ENCODE measurements around the gene PLEKHA1. TPM values are rescaled to one million over a fixed set of nuclear protein-coding genes. Genes with fewer than 3 reads are reported as not detected.

PLEKHA1 gene
- total and polyA plus RNA-seq, 2 experiments from 2014 or later, result 25.8 to 36.6 TPM

DNA sequence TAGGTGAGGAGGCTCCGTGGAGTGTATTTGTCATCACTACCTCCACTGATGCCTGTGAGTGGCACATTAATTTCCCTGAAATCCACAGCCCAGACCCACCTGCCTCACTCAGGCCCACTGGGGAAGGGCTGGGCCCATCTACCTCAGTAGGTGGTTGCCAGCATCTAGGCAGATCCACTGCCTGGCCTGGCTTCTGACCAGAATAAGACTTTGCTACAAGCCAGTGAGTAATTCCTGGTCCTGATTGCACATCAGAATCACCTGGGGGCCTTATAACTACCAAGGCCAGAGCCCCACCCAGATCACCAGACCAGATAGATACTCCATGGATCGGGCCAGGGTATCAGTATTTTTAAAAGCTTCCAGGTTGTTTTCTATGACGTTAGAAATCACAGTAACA lies 37.5 kb upstream of the PLEKHA1 start (continued):
- TF ChIP-seq, protein P1, sequence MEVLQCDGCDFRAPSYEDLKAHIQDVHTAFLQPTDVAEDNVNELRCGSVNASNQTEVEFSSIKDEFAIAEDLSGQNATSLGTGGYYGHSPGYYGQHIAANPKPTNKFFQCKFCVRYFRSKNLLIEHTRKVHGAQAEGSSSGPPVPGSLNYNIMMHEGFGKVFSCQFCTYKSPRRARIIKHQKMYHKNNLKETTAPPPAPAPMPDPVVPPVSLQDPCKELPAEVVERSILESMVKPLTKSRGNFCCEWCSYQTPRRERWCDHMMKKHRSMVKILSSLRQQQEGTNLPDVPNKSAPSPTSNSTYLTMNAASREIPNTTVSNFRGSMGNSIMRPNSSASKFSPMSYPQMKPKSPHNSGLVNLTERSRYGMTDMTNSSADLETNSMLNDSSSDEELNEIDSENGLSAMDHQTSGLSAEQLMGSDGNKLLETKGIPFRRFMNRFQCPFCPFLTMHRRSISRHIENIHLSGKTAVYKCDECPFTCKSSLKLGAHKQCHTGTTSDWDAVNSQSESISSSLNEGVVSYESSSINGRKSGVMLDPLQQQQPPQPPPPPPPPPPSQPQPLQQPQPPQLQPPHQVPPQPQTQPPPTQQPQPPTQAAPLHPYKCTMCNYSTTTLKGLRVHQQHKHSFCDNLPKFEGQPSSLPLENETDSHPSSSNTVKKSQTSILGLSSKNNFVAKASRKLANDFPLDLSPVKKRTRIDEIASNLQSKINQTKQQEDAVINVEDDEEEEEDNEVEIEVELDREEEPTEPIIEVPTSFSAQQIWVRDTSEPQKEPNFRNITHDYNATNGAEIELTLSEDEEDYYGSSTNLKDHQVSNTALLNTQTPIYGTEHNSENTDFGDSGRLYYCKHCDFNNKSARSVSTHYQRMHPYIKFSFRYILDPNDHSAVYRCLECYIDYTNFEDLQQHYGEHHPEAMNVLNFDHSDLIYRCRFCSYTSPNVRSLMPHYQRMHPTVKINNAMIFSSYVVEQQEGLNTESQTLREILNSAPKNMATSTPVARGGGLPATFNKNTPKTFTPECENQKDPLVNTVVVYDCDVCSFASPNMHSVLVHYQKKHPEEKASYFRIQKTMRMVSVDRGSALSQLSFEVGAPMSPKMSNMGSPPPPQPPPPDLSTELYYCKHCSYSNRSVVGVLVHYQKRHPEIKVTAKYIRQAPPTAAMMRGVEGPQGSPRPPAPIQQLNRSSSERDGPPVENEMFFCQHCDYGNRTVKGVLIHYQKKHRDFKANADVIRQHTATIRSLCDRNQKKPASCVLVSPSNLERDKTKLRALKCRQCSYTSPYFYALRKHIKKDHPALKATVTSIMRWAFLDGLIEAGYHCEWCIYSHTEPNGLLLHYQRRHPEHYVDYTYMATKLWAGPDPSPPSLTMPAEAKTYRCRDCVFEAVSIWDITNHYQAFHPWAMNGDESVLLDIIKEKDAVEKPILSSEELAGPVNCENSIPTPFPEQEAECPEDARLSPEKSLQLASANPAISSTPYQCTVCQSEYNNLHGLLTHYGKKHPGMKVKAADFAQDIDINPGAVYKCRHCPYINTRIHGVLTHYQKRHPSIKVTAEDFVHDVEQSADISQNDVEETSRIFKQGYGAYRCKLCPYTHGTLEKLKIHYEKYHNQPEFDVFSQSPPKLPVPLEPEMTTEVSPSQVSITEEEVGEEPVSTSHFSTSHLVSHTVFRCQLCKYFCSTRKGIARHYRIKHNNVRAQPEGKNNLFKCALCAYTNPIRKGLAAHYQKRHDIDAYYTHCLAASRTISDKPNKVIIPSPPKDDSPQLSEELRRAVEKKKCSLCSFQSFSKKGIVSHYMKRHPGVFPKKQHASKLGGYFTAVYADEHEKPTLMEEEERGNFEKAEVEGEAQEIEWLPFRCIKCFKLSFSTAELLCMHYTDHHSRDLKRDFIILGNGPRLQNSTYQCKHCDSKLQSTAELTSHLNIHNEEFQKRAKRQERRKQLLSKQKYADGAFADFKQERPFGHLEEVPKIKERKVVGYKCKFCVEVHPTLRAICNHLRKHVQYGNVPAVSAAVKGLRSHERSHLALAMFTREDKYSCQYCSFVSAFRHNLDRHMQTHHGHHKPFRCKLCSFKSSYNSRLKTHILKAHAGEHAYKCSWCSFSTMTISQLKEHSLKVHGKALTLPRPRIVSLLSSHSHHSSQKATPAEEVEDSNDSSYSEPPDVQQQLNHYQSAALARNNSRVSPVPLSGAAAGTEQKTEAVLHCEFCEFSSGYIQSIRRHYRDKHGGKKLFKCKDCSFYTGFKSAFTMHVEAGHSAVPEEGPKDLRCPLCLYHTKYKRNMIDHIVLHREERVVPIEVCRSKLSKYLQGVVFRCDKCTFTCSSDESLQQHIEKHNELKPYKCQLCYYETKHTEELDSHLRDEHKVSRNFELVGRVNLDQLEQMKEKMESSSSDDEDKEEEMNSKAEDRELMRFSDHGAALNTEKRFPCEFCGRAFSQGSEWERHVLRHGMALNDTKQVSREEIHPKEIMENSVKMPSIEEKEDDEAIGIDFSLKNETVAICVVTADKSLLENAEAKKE (CRISPR knock-in tag; IDR thresholded peaks at IDR 0.05), result no peak
- TF ChIP-seq ZNF331 (CRISPR knock-in tag; IDR thresholded peaks at IDR 0.05; ENCODE audit: low read depth) (no peak), ZNF114 (CRISPR knock-in tag; IDR thresholded peaks at IDR 0.05) (no peak)
- TF ChIP-seq, protein P2, sequence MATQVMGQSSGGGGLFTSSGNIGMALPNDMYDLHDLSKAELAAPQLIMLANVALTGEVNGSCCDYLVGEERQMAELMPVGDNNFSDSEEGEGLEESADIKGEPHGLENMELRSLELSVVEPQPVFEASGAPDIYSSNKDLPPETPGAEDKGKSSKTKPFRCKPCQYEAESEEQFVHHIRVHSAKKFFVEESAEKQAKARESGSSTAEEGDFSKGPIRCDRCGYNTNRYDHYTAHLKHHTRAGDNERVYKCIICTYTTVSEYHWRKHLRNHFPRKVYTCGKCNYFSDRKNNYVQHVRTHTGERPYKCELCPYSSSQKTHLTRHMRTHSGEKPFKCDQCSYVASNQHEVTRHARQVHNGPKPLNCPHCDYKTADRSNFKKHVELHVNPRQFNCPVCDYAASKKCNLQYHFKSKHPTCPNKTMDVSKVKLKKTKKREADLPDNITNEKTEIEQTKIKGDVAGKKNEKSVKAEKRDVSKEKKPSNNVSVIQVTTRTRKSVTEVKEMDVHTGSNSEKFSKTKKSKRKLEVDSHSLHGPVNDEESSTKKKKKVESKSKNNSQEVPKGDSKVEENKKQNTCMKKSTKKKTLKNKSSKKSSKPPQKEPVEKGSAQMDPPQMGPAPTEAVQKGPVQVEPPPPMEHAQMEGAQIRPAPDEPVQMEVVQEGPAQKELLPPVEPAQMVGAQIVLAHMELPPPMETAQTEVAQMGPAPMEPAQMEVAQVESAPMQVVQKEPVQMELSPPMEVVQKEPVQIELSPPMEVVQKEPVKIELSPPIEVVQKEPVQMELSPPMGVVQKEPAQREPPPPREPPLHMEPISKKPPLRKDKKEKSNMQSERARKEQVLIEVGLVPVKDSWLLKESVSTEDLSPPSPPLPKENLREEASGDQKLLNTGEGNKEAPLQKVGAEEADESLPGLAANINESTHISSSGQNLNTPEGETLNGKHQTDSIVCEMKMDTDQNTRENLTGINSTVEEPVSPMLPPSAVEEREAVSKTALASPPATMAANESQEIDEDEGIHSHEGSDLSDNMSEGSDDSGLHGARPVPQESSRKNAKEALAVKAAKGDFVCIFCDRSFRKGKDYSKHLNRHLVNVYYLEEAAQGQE (IDR thresholded peaks at IDR 0.05; ENCODE audit: unreplicated experiment), result no peak
